Midbrain (tissue), 1 donor: ENCODE results near the gene JUND.

Experiments
- DNase-seq: peaks from one replicate; lab custom pipeline; 2025; lab: John Stamatoyannopoulos, UW

Gene JUND

DNA sequence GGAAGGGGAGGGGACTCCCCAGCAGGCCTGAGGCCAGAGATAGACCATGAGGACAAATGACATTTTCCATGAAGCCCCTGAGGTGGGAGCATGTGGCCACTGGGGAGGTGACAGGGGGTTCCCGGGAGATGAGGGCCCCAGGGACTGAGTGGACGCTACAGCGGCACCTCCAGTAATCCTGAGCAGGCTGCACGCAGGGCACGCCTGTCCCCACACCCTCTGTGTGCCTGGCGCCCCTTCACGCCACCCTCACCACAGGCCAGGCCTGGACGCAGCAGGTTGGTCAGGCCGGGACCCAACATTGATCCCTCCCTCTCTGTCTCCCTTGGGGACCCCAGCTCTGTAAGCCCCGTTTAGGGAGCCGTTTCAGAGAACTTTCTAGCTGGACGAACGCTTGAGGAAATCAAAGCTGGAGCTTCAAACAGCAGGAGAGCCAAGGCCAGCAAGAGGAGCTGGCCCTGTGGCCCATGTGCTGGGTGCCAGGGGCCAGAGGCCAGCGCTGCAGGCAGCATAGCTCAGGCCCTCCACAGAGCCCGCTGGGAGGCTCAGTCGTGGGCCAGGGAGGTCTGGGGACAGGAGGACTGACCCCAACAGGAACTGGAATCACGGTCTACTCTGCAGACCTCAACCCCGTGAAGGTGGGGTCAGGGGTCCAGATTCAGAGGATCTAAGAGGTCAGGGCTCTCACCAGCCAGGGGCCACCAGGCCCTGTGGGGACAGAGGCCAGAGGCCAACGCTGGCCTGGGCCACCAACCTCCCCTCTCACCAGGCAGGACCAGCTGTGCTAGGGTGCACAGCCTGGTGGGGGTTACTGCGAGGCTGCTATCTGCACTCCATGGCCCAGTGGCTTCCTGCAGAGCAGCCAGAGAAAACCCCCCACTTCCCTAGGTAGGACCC is 26.9 kb upstream of the JUND start:
- no peak for DNase-seq

DNA sequence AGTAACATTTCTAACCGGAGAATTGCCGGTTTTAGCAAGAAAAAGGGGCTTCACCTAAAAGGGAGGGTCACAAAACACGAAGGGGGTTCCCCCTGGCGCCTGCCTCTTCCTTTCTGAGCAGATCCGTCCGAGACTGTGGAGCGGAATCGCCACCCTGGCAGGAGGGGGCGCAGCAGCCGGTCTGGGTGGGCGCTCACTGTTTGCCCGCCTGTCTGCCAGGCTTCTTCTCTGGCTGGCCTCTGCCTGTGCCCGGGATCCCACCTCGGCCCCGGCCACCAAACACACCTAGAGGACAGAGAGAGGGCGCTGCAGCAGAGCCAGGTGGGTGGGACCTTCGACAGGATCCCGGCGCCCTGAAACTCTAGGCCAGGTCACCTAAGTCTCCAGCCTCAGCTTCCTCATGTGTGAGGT is 25.9 kb upstream of the JUND start:
- DNase-seq, result no peak

DNA sequence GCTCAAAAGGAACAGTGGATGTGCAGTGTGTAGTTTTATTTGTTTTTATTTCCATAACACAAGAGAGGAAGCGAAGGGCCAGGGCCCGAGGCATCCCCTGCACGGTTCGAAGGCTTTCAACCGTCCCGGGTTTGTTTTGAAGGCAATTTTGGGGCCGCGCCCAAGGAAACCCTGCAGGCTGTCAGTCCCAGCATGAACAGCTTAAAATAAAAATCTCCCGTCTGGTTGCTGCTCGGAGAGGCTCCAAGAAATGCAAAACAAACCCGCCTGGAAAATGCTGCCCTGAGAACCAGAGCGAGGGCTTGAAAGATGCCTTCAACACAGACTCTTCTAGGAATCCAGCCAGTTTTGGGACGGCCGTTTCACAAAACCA is 25.5 kb upstream of the JUND start:
- DNase-seq, result peak; percentile 31

DNA sequence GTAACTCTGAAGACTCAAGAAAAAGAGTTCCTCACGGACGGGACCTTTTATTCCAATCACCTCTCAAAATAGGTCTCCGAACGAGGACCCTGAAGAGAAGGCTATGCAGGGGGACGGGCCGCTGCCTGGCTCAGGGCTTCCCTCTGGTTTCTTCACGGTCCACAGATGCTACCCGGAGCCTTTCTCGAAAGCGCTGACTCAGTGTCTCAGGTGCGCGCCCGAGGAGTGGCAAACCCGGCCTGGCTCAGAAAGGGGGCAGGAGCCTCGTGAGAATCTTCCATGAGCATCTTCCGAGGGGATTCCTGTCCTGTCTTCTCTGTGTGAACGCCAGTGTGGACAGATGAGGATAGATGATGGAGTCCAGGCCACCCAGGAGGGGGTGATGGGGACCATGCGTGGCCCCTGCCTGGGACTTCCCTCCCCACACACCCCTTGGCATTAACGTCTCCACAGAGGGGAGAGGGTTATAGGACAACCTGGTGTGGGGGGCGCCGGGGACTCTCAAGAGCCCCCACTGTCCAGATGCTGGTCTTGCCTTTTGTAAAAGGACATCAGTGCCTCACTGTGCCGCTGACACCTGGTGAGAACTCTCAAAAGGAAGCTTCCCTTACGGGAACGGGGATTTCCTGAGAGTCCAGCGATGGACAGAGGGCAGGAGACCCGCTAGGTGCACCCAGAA is 24.9 kb upstream of the JUND start:
- no peak for DNase-seq

DNA sequence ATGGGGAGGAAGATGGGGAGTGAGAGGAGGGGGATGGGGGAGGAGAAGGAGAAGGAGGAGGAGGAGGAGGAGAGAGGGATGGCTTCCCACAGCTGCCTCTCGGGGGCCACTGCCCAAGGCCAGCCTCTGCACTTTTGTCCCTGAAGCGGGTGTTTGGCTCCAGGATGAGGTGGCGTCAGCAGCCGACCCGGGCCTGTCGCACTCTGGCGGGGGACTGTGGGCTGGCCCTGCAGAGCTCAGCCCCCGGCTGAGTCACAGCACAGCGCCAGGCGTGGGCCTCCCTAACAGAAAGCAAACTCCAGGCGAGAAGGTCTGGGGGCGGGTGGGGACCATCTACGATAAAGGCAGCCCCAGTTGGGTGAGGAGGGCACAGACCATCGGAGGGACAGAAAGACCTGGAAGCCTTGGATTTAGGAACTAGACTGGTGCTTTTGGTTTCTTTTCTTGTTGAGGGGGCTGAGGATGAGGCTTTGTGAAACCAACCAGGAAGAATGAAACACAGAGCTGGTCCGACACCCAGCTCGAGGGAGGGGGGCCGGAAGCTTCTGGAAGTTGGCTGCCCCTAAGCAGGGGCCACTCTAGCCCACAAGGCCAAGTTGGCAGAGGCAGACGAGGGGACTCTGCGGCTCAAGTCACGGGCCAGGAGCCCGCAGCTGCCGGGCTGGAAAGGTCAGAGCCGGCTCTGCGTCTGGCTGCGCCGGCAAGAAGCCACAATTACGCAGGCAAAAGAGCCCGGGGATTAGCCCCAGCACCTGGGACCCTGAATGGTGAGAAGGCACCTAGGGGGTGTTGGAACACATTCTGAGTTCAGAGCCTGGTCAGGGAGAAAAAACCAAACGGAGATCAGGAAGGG is 23.3 kb upstream of the JUND start:
- DNase-seq, result peak; percentile 79

DNA sequence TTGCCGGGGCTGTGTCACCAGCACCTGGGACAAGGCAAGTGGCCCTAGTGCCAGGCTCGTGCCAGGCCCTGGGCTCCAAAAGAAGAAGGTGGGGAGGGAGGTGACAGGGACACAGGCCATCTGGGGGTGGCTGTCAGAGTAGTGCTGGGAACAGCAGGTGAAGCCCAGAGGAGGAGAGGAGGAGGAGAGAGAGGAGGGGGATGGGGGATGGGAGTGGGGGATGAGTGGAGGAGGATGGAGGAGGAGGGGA is 22.7 kb upstream of the JUND start:
- no peak for DNase-seq

DNA sequence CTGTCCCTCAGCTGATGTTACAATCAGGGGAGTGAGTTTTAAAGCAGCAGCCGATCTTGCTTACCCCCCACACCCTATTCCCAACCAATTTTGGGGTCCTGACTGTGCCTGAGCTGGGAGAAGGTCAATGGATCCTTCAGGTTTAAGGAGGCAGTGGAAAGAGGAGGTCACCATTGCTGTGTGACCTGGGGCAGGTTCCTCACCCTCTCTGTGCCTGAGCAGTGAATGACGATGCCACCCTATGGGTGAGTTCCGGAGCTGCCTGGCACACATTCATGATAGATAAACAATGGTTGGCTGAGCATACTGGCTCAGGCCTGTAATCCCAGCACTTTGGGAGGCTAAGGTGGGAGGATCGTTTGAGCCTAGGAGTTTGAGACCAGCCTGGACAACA is 20.3 kb upstream of the JUND start:
- DNase-seq, result no peak

DNA sequence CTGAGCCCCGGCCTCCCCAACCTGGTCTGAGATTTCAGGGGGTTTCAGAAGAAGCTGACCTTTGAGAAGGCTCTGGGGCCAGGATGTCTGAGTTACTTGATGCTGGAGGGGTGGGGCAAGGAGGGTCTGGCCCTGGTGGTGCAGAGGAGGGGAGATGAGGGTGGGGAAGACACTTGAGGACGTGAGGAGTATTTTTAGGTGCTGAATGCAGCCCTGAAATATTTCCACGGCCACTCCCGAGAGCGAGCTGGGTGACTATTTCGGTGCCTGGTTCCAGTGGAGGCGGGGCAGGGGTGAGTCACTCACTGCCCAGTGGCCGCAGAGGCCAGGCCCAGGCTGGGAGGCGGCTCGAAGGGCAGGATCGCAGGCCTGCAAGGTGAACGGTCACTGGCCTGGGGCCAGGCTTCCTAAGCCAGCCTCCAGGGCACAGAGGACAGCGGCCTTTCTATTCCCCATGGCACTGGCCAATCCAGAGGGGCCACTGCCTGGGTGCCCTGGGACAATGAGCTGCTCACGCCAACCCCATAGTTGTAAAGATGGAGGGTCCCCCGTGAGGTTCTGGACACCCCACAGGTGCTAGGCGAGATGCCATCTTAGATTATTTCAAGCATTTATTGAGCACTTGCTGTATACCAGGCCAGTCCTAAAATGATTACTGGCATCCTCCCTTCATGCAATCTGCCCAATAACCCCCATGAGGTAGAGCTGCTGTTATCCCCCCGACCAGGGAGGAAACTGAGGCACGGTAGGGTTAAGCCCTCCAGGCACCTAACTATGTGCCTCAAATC is 19.7 kb upstream of the JUND start:
- no peak for DNase-seq

DNA sequence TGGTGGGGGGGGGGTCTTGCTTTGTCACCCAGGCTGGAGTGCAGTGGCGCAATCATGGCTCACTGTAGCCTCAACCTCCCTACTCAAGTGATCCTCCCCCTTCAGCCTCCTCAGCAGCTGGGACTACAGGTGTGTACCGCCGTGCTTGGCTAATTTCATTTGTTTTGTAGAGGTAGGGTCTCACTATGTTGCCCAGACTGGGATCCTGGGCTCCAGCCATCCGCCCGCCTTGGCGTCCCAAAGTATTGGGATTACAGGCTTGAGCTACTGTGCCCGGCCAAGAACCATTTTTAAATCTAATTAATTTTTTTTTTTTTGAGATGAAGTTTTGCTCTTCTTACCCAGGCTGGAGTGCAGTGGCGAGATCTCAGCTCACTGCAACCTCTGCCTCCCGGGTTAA is 18.2 kb upstream of the JUND start:
- no peak for DNase-seq

DNA sequence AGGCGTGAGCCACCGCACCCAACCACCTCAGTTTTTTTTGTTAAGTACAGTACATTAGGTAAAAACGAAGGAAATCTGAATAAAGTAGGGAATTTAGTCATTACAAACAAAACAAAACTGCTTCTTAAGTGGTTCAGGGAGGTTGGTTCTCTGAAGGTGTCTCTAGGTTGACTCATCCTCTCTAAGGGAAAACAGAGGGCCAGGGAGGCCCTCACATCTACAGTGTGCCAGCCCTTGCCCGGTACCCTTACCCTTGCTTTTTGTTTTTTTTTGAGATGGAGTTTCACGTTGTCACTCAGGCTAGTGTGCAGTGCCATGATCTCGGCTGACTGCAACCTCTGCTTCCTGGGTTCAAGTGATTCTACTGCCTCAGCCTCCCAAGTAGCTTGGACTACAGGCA is 17.2 kb upstream of the JUND start:
- DNase-seq, result no peak

DNA sequence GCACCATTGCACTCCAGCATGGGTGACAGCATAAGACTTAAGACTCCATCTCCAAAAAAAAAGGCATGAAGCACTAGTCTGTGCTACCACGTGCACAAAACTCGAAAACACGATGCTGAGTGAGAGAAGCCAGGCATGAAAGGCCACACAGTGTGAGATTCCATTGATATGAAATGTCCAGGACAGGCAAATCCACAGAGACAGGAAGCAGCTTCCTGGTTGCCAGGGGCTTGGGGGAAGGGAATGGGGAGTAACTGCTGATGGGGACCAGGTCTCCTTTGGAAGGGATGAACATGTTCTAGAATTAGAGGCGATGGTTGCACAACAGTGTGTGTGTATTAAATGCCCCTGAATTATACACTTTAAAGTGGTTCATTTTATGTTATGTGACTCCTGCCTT is 15.9 kb upstream of the JUND start:
- no peak for DNase-seq

DNA sequence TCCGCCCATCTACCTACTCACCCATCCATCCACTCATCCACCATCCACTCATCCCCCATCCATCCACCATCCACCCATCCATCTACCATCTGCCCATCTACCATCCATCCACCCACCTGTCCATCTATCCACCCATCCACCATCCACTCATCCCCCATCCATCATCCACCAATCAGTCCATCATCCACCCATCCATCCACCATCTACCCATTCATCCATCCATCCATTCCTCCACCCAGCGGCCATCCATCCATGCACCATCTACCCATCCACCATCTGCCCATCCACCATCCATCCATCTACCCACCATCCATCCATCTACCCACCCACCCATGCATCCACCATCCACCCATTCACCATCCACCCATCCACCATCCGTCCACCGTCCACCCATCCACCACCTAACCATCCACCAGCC is 13.6 kb upstream of the JUND start:
- no peak for DNase-seq

DNA sequence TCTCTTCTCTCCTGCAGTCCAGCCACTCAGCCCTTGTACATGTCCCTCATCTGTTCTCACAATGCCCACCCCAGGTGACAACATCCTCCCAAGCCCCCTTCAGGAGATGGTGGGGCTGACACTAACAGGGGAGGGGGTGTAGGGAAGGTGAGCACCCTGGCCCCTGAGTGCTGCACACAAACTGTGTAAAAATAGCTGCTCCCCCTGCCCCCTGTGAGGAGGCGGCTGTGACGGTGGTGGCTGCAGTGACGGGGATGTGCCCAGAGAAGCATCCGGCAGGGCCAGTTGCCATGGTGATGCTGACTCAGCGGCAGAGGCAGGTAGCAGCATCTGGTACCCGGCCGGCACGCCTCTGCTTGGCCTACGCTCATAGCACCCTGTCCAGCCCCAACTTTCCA is 13.0 kb upstream of the JUND start:
- no peak for DNase-seq

DNA sequence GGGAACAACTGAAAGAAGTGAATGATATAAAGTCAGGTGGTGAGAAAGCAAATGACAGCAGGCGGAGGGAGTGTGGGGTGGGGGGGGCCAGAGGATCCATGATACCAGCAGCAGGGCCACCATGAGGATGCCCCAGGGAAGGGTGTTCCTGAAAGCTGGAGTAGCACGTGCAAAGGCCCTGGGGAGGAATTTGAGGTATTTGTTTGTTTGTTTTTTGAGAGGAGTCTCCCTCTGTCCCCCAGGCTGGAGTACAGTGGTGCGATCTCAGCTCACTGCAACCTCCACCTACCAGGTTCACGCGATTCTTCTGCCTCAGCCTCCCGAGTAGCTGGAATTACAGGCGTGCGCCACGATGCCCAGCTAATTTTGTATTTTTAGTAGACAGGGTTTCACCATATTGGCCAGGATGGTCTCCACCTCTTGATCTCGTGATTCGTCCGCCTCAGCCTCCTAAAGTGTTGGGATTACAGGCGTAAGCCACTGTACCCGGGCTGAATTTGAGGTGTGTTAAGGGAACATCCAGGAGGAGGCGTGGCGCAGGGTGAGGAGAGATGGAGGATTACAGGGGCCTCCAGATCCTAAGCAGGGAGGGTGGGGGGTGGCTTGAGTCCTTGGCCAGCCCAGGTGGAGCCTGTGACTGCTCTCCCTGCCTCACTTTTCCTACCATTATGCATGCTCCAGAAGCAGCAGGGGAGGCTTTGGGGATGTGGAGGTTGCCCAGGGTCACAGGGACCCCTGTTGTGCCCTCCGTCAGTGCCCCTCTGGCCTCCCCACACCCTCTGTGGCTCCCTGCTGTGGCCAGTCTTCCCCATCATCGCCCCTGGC is 12.4 kb upstream of the JUND start:
- DNase-seq, result no peak

DNA sequence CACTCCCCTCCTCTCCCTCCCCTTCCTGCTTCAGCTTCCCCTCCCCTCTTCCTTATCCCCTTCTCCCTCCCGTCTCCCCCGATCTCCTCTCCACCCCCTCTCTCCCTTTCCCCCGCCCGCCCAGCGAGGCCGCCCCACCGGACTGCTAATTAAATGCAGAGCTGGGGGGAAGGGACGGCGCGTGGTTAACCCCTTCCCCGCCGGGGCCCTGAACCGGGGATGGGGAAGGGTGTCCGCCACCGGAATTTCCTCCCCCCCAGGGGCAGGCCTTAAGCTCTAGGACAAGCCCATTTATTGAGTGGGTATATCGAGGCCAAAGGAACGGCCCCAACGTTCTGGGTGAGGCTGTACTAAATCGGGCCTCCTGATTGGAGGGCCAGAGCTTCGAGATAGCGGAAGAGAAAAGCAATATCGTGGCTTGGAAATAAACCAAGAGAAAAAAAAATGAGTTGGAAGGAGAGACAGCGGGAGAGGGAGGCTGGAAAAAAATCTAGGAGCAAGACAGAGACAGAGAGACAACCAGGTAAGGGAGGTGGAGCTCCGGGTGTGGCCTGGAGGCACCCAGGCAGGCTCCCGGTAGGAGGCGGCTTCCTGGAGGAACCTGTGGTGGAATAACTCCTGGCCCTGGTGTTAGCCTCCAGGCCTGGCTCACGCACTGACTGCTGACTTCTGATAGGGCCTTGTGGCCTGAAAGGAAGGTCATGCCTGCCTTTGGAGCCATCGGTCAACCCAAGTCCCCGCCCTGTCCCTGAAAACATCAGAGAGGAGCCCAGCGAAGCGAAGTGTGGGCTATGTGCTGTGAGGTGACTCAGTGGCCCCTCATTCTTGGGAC is 11.6 kb upstream of the JUND start:
- peak; percentile 43 for DNase-seq

DNA sequence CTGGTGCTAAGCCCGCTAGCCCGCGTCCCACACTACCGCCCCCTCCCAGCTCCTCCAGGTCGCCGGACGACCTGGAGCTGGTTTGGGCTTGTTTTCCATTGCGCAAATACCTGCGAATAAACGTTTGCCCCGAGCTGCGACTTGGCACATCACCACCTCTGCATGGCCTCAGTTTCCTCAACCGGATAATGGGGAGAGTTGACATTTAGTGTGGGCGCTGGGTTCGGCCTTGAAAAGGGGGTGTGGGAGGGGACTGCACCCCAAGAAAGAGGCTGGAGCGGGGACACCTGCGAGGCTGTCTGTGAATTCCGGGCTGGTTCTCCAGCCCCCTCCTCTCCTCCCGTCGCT is 11.0 kb upstream of the JUND start:
- DNase-seq, result no peak

DNA sequence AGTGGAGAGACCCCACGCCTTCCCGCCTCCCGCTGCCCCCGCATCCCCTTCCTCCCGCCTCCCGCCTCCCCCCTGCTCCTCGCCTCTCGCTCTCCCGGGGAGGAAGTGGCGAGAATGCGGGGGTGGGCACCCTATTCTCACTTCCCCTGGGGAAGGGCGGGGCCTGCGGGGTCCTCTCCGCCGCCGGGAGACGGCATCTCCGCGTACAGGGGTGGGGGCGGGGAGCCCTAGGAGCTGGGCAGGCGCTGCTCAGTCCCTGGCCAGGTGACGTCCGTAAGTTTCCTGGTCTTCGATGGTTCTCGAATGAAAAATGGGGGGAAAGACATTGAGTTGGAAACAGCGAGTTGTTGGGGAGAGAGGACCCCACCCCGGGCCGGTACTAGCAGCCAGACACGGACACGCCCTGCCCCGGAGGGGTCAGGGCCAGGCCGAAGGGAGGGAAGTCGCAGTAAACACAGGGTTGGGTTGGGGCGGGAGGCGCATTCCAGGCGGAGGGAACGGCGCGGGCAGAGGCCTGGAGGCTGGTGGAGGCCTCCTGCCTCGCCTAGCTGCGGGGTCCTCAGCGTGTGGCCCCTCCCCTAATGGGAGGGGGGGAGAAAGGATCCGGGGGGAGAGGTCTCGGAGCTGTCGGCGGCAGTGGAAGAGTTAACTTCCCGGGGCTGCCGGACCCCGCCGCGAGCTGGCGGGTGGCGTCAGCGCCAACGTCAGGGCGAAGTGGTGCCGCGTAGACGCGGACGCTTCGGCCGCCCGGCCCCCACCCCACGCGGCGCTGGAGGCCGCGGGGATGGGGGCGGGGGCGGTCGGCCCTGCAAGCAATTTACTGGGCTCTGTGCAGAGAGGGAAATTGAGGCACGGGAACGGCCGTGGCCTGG is 10.4 kb upstream of the JUND start:
- DNase-seq, result peak; percentile 81

DNA sequence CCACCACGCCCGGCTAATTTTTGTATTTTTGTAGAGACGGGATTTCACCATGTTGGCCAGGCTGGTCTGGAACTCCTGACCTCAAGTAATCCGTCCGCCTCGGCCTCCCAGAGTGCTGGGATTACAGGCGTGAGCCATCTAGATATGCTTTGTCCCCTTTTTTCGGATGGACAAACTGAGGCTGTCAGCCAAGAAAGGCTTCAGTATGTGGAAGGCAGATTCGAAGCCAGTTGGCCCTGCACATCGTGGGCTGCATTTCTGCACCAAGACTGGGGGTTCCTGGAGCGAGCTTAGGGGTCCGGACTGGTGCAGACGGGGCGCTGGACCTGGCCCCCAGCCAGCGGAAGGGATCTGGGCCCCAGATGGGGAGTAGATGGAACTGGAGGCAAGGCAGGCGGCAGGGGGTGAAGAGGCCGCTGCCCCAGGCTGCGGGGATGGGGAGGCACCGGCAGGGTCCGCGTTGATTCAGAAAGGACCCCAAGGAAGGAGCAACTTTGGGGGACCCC is 9.7 kb upstream of the JUND start:
- no peak for DNase-seq

DNA sequence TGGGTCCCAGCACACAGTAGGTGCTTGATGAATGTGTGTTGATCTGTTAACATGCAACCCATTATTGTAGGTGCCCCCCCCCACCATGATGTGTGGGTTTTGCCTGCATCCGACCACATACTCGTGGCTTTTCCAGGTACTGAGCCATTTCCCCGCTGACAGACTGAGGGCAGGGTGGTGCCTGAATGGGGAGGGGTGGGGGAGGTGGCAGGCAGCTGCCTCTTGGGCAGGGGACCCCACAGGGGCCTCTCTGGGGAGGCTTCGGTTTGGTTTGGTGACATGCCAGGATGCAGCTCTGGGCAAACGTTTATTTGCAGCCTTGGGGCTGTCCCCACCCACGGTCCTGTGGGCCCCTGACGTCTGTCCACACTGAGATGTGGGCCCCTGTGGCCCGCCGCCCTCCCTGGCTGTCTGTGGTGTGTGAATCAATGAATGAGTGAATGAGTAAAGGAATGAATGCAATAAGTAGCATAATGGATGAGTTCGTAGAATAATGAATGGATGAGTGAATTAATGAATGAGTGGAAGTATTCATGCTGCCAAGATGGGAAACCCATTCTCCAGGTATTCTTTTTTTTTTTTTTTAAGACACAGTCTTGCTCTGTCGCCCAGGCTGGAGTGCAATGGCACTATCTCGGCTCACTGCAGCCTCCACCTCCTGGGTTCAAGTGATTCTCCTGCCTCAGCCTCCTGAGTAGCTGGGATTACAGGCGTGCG is 9.0 kb upstream of the JUND start:
- no peak for DNase-seq
